ENCODE data around the gene KCNC3. TPM values are rescaled to one million over a fixed set of nuclear protein-coding genes. Genes with fewer than 3 reads are reported as not detected.

KCNC3 gene
- total RNA-seq, 6 donors from 2014 or later: 3.8 to 15.7 (median 12.2) TPM

- no peak for DNase-seq
- peaks cover 0 to 23% (median 13%) of the 10 kb centered on the region in 4 donors for H3K27me3 ChIP-seq
- 86 to 91% methylated on average over 8 of the region's 8 CpGs for WGBS, 2 donors
- H3K27ac ChIP-seq: no peak overlapping the region
- peaks cover 0 to 2% (median 0%) of the 10 kb centered on the region in 4 donors for H3K36me3 ChIP-seq
- no peak for TF ChIP-seq POLR2A (IDR thresholded peaks at IDR 0.05)
- no peak for TF ChIP-seq POLR2AphosphoS5 (IDR thresholded peaks at IDR 0.05)
- no peak for TF ChIP-seq CTCF (IDR thresholded peaks at IDR 0.05)
- TF ChIP-seq EP300 (IDR thresholded peaks at IDR 0.05): no peak
- H3K9me3 ChIP-seq: no peaks in the 10 kb centered on the region
- ATAC-seq (ENCODE audit: low FRiP score in 2 of 2): no peak
- H3K4me1 ChIP-seq: peaks cover 0 to 15% (median 4%) of the 10 kb centered on the region in 4 donors
- no peak overlapping the region for H3K4me3 ChIP-seq
Measured at GRCh38 chr19:50318438-50318837, 10.7 kb downstream of the KCNC3 start.

- DNase-seq: no peak
- WGBS, 2 donors: 72 to 83% methylated on average over 4 of the region's 4 CpGs
Measured at GRCh38 chr19:50317115-50317514, 12.1 kb downstream of the KCNC3 start.

GRCh38 chr19:50315773-50316448, 13.3 kb downstream of the KCNC3 start:
- Histone ChIP-seq H3K27me3 (peaks cover 0 to 38% (median 23%) of the 10 kb centered on the region in 4 donors), H3K4me1 (peaks cover 3 to 30% (median 12%) of the 10 kb centered on the region in 4 donors), H3K36me3 (no peaks in the 10 kb centered on the region), H3K4me3 (no peak overlapping the region), H3K9me3 (no peaks in the 10 kb centered on the region), H3K27ac (no peak overlapping the region)
- no peak for DNase-seq
- TF ChIP-seq POLR2A (IDR thresholded peaks at IDR 0.05) (no peak), POLR2AphosphoS5 (IDR thresholded peaks at IDR 0.05) (no peak), CTCF (IDR thresholded peaks at IDR 0.05) (no peak)
- 1 to 3% methylated on average over 14 to 18 of the region's 18 CpGs for WGBS, 2 donors
- no peak for ATAC-seq (ENCODE audit: low FRiP score in 2 of 2)

More at GRCh38 chr19:50317115-50317514, 12.1 kb downstream of the KCNC3 start:
- Histone ChIP-seq H3K27ac (no peak overlapping the region), H3K4me1 (peaks cover 3 to 24% (median 8%) of the 10 kb centered on the region in 4 donors), H3K36me3 (no peaks in the 10 kb centered on the region), H3K9me3 (no peaks in the 10 kb centered on the region), H3K4me3 (no peak overlapping the region), H3K27me3 (peaks cover 0 to 36% (median 19%) of the 10 kb centered on the region in 4 donors)
- TF ChIP-seq EP300 (IDR thresholded peaks at IDR 0.05) (no peak), POLR2A (IDR thresholded peaks at IDR 0.05) (no peak), POLR2AphosphoS5 (IDR thresholded peaks at IDR 0.05) (no peak), CTCF (IDR thresholded peaks at IDR 0.05) (no peak)
- ATAC-seq (ENCODE audit: low FRiP score in 2 of 2): no peak

GRCh38 chr19:50314724-50315708, 14.2 kb downstream of the KCNC3 start:
- H3K27ac ChIP-seq: no peak overlapping the region
- H3K9me3 ChIP-seq: no peaks in the 10 kb centered on the region
- DNase-seq: peak in 1 of 2 donors; percentile 73
- TF ChIP-seq CTCF (IDR thresholded peaks at IDR 0.05) (no peak), EP300 (IDR thresholded peaks at IDR 0.05) (no peak), POLR2AphosphoS5 (IDR thresholded peaks at IDR 0.05) (no peak), POLR2A (IDR thresholded peaks at IDR 0.05) (no peak)
- H3K4me1 ChIP-seq: peaks cover 3 to 30% (median 12%) of the 10 kb centered on the region in 4 donors
- H3K4me3 ChIP-seq: no peak overlapping the region
- peaks cover 0 to 38% (median 23%) of the 10 kb centered on the region in 4 donors for H3K27me3 ChIP-seq
- no peak for ATAC-seq (ENCODE audit: low FRiP score in 2 of 2)
- WGBS, 2 donors: 1 to 6% methylated on average over 26 to 33 of the region's 40 CpGs
- peaks cover 0 to 3% (median 0%) of the 10 kb centered on the region in 4 donors for H3K36me3 ChIP-seq
